ENCODE results near the gene LIPC. TPM values are rescaled to one million over a fixed set of nuclear protein-coding genes. Genes with fewer than 3 reads are reported as not detected.

Gene LIPC
- total and polyA plus RNA-seq, 2 experiments from 2014 or later, result not detected

DNA sequence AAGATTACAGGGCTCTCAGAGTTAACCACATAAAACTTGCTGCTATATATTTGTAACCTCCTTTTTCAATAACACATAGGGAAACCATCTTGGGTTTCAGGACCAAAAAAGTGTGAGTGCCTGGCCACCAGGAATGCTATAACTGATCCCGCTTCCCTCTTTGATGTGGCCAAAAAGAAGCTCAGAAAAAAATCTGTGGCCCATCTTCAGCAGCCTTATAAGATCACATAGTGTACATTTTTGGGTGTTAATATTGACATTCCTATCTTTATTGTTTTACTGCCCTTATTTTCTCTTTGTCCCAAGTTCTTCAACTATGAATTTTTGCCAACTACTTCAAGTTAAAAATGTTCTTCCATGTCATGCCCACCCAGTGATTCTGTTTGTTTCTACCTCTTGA is 102.8 kb downstream of the LIPC start:
- H3K27me3 ChIP-seq (ENCODE audit: insufficient read depth), result no peaks in the 10 kb centered on the region
- no peaks in the 10 kb centered on the region for H3K36me3 Mint-ChIP-seq (ENCODE audit: low read depth)
- no peak for ATAC-seq
- no peaks in the 10 kb centered on the region for H3F3A ChIP-seq (replicated peaks; ENCODE audit: low read depth)
- H3K79me2 ChIP-seq (replicated peaks; ENCODE audit: insufficient read depth), result no peaks in the 10 kb centered on the region
- no peaks in the 10 kb centered on the region for H3K9me3 Mint-ChIP-seq
- H3K4me1 ChIP-seq (ENCODE audit: insufficient read depth), result no peaks in the 10 kb centered on the region
- no peaks in the 10 kb centered on the region for H4K20me1 ChIP-seq (replicated peaks; ENCODE audit: insufficient read depth)
- peaks cover 4% of the 10 kb centered on the region; the same call in 2 of the 3 replicates for H3K4me1 Mint-ChIP-seq
- H3K36me3 ChIP-seq (ENCODE audit: insufficient read depth), result no peaks in the 10 kb centered on the region
- H3K9me2 ChIP-seq (ENCODE audit: insufficient read depth), result peaks cover 4% of the 10 kb centered on the region; the same call in 1 of the 2 replicates
- H3K4me3 ChIP-seq, result no peak overlapping the region
- H3K27ac ChIP-seq (ENCODE audit: low read depth), result no peak overlapping the region
- H3K4me2 ChIP-seq, result no peak overlapping the region
- peaks cover 3% of the 10 kb centered on the region for H3K27me3 Mint-ChIP-seq (ENCODE audit: insufficient read depth, low read depth, poor library complexity)
- no peak overlapping the region; the same call in 1 of the 2 replicates for H2AFZ ChIP-seq
- no peak overlapping the region for H3K4me3 Mint-ChIP-seq
- H3K27ac Mint-ChIP-seq, result no peak overlapping the region
- TF ChIP-seq STAT1 (IDR thresholded peaks at IDR 0.05; ENCODE audit: unreplicated experiment), result no peak
- no peak for TF ChIP-seq NANOG (IDR thresholded peaks at IDR 0.05; ENCODE audit: borderline replicate concordance)
- no peak for TF ChIP-seq EZH2phosphoT487 (IDR thresholded peaks at IDR 0.05; ENCODE audit: unreplicated experiment)
- TF ChIP-seq POLR2AphosphoS5 (IDR thresholded peaks at IDR 0.05; ENCODE audit: low read depth), result no peak
- TF ChIP-seq, protein P1, sequence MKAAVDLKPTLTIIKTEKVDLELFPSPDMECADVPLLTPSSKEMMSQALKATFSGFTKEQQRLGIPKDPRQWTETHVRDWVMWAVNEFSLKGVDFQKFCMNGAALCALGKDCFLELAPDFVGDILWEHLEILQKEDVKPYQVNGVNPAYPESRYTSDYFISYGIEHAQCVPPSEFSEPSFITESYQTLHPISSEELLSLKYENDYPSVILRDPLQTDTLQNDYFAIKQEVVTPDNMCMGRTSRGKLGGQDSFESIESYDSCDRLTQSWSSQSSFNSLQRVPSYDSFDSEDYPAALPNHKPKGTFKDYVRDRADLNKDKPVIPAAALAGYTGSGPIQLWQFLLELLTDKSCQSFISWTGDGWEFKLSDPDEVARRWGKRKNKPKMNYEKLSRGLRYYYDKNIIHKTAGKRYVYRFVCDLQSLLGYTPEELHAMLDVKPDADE (IDR thresholded peaks at IDR 0.05), result no peak
- no peak for TF ChIP-seq CREB1 (CRISPR knock-in tag; IDR thresholded peaks at IDR 0.05; ENCODE audit: low read depth)
- TF ChIP-seq, protein P2, sequence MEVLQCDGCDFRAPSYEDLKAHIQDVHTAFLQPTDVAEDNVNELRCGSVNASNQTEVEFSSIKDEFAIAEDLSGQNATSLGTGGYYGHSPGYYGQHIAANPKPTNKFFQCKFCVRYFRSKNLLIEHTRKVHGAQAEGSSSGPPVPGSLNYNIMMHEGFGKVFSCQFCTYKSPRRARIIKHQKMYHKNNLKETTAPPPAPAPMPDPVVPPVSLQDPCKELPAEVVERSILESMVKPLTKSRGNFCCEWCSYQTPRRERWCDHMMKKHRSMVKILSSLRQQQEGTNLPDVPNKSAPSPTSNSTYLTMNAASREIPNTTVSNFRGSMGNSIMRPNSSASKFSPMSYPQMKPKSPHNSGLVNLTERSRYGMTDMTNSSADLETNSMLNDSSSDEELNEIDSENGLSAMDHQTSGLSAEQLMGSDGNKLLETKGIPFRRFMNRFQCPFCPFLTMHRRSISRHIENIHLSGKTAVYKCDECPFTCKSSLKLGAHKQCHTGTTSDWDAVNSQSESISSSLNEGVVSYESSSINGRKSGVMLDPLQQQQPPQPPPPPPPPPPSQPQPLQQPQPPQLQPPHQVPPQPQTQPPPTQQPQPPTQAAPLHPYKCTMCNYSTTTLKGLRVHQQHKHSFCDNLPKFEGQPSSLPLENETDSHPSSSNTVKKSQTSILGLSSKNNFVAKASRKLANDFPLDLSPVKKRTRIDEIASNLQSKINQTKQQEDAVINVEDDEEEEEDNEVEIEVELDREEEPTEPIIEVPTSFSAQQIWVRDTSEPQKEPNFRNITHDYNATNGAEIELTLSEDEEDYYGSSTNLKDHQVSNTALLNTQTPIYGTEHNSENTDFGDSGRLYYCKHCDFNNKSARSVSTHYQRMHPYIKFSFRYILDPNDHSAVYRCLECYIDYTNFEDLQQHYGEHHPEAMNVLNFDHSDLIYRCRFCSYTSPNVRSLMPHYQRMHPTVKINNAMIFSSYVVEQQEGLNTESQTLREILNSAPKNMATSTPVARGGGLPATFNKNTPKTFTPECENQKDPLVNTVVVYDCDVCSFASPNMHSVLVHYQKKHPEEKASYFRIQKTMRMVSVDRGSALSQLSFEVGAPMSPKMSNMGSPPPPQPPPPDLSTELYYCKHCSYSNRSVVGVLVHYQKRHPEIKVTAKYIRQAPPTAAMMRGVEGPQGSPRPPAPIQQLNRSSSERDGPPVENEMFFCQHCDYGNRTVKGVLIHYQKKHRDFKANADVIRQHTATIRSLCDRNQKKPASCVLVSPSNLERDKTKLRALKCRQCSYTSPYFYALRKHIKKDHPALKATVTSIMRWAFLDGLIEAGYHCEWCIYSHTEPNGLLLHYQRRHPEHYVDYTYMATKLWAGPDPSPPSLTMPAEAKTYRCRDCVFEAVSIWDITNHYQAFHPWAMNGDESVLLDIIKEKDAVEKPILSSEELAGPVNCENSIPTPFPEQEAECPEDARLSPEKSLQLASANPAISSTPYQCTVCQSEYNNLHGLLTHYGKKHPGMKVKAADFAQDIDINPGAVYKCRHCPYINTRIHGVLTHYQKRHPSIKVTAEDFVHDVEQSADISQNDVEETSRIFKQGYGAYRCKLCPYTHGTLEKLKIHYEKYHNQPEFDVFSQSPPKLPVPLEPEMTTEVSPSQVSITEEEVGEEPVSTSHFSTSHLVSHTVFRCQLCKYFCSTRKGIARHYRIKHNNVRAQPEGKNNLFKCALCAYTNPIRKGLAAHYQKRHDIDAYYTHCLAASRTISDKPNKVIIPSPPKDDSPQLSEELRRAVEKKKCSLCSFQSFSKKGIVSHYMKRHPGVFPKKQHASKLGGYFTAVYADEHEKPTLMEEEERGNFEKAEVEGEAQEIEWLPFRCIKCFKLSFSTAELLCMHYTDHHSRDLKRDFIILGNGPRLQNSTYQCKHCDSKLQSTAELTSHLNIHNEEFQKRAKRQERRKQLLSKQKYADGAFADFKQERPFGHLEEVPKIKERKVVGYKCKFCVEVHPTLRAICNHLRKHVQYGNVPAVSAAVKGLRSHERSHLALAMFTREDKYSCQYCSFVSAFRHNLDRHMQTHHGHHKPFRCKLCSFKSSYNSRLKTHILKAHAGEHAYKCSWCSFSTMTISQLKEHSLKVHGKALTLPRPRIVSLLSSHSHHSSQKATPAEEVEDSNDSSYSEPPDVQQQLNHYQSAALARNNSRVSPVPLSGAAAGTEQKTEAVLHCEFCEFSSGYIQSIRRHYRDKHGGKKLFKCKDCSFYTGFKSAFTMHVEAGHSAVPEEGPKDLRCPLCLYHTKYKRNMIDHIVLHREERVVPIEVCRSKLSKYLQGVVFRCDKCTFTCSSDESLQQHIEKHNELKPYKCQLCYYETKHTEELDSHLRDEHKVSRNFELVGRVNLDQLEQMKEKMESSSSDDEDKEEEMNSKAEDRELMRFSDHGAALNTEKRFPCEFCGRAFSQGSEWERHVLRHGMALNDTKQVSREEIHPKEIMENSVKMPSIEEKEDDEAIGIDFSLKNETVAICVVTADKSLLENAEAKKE (CRISPR knock-in tag; IDR thresholded peaks at IDR 0.05), result no peak
- TF ChIP-seq, protein P3, sequence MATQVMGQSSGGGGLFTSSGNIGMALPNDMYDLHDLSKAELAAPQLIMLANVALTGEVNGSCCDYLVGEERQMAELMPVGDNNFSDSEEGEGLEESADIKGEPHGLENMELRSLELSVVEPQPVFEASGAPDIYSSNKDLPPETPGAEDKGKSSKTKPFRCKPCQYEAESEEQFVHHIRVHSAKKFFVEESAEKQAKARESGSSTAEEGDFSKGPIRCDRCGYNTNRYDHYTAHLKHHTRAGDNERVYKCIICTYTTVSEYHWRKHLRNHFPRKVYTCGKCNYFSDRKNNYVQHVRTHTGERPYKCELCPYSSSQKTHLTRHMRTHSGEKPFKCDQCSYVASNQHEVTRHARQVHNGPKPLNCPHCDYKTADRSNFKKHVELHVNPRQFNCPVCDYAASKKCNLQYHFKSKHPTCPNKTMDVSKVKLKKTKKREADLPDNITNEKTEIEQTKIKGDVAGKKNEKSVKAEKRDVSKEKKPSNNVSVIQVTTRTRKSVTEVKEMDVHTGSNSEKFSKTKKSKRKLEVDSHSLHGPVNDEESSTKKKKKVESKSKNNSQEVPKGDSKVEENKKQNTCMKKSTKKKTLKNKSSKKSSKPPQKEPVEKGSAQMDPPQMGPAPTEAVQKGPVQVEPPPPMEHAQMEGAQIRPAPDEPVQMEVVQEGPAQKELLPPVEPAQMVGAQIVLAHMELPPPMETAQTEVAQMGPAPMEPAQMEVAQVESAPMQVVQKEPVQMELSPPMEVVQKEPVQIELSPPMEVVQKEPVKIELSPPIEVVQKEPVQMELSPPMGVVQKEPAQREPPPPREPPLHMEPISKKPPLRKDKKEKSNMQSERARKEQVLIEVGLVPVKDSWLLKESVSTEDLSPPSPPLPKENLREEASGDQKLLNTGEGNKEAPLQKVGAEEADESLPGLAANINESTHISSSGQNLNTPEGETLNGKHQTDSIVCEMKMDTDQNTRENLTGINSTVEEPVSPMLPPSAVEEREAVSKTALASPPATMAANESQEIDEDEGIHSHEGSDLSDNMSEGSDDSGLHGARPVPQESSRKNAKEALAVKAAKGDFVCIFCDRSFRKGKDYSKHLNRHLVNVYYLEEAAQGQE (IDR thresholded peaks at IDR 0.05; ENCODE audit: unreplicated experiment), result no peak
- TF ChIP-seq, protein P4, sequence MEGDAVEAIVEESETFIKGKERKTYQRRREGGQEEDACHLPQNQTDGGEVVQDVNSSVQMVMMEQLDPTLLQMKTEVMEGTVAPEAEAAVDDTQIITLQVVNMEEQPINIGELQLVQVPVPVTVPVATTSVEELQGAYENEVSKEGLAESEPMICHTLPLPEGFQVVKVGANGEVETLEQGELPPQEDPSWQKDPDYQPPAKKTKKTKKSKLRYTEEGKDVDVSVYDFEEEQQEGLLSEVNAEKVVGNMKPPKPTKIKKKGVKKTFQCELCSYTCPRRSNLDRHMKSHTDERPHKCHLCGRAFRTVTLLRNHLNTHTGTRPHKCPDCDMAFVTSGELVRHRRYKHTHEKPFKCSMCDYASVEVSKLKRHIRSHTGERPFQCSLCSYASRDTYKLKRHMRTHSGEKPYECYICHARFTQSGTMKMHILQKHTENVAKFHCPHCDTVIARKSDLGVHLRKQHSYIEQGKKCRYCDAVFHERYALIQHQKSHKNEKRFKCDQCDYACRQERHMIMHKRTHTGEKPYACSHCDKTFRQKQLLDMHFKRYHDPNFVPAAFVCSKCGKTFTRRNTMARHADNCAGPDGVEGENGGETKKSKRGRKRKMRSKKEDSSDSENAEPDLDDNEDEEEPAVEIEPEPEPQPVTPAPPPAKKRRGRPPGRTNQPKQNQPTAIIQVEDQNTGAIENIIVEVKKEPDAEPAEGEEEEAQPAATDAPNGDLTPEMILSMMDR (conservative IDR thresholded peaks at IDR 0.05; ENCODE audit: low read depth in 2 of 2), result no peak
- TF ChIP-seq ZNF331 (CRISPR knock-in tag; IDR thresholded peaks at IDR 0.05; ENCODE audit: low read depth), result no peak
- TF ChIP-seq JUNB (IDR thresholded peaks at IDR 0.05; ENCODE audit: unreplicated experiment), result no peak
- TF ChIP-seq EZH2 (IDR thresholded peaks at IDR 0.05; ENCODE audit: low read depth, unreplicated experiment), result no peak
- DNase-seq (ENCODE audit: low spot score), result no peak
